ENCODE measurements around the gene NBL1.

NBL1 gene

GRCh38 chr1:19672237-19672636, 28.1 kb downstream of the NBL1 start:
- no peak for DNase-seq

- no peak for DNase-seq
Observed at GRCh38 chr1:19675797-19676196, 31.7 kb downstream of the NBL1 start.

GRCh38 chr1:19676438-19676922, 32.4 kb downstream of the NBL1 start:
- DNase-seq, result no peak

- DNase-seq, result no peak
Observed at GRCh38 chr1:19678493-19678892, 34.4 kb downstream of the NBL1 start.

- no peak for DNase-seq
Observed at GRCh38 chr1:19678931-19679453, 34.9 kb downstream of the NBL1 start.

- no peak for DNase-seq
Observed at GRCh38 chr1:19679691-19680090, 35.6 kb downstream of the NBL1 start.

- DNase-seq, result no peak
Observed at GRCh38 chr1:19680644-19681043, 36.5 kb downstream of the NBL1 start.

- DNase-seq, result no peak
Observed at GRCh38 chr1:19682257-19682656, 38.1 kb downstream of the NBL1 start.

- no peak for DNase-seq
Observed at GRCh38 chr1:19682901-19683300, 38.8 kb downstream of the NBL1 start.

GRCh38 chr1:19683351-19683750, 39.2 kb downstream of the NBL1 start:
- no peak for DNase-seq

GRCh38 chr1:19684677-19685076, 40.6 kb downstream of the NBL1 start:
- no peak for DNase-seq

GRCh38 chr1:19685994-19686393, 41.9 kb downstream of the NBL1 start:
- no peak for DNase-seq

GRCh38 chr1:19687414-19687813, 43.3 kb downstream of the NBL1 start:
- no peak for DNase-seq

- no peak for DNase-seq
Observed at GRCh38 chr1:19688041-19688842, 44.1 kb downstream of the NBL1 start.

GRCh38 chr1:19689085-19689757, 45.1 kb downstream of the NBL1 start:
- peak; percentile 35 for DNase-seq

- no peak for DNase-seq
Observed at GRCh38 chr1:19689856-19690255, 45.7 kb downstream of the NBL1 start.

GRCh38 chr1:19690342-19690741, 46.2 kb downstream of the NBL1 start:
- no peak for DNase-seq

- no peak for DNase-seq
Observed at GRCh38 chr1:19694298-19694697, 50.2 kb downstream of the NBL1 start.

- DNase-seq, result no peak
Observed at GRCh38 chr1:19695772-19696171, 51.7 kb downstream of the NBL1 start.

GRCh38 chr1:19696820-19697219, 52.7 kb downstream of the NBL1 start:
- DNase-seq, result no peak

- no peak for DNase-seq
Observed at GRCh38 chr1:19698181-19698580, 54.1 kb downstream of the NBL1 start.

- no peak for DNase-seq
Observed at GRCh38 chr1:19700079-19700777, 56.1 kb downstream of the NBL1 start.

GRCh38 chr1:19703280-19703679, 59.2 kb downstream of the NBL1 start:
- no peak for DNase-seq

Measured in NCI-H1417 treated with DMSO at 0.1 percent for 48 hours (cell line).